Measurements from ENCODE around the gene SPTBN5.

GRCh38 chr15:41888662-41889253, 5.1 kb downstream of the SPTBN5 start:
- TF ChIP-seq EZH2phosphoT487 (IDR thresholded peaks at IDR 0.05; ENCODE audit: borderline replicate concordance, low read length): no peak
- no peak for TF ChIP-seq CTCF (IDR thresholded peaks at IDR 0.05; ENCODE audit: low read depth, low read length, poor library complexity, severe bottlenecking)

Measured in DOHH2 (cell line).